Calu3 (cell line): ENCODE measurements around the gene LRMDA. TPM values are rescaled to one million over a fixed set of nuclear protein-coding genes. Genes with fewer than 3 reads are reported as not detected.

ENCODE experiments used
- BruUV-seq: library from RNA; stranded (reverse); fragments of 400-500 nt; replicated peaks from 2 replicates; lab custom pipeline; 2021; lab: Mats Ljungman, UMichigan
- CTCF ChIA-PET: fragments of 300-600 bp; sonication (Branson Sonifier 250); formaldehyde crosslinking; loops from one replicate; lab custom pipeline; 2022; ENCODE audit warnings: antibody characterized with exemption; lab: Charles Lee
- DNase-seq: peaks from one replicate; pipeline ENCODE4 v3.0.0; 2022
- H3K27ac Mint-ChIP-seq: one replicate; pipeline ENCODE4 v1.8.0; 2022; ENCODE audit warnings: mixed read lengths; ENCODE audit not compliant: unreplicated experiment
- H3K27me3 Mint-ChIP-seq: one replicate; pipeline ENCODE4 v1.8.0; 2022; ENCODE audit warnings: mixed read lengths; ENCODE audit not compliant: unreplicated experiment
- H3K36me3 Mint-ChIP-seq: one replicate; pipeline ENCODE4 v1.8.0; 2022; ENCODE audit warnings: mild to moderate bottlenecking, moderate library complexity, mixed read lengths; ENCODE audit not compliant: insufficient read depth, unreplicated experiment
- H3K4me1 Mint-ChIP-seq: one replicate; pipeline ENCODE4 v1.8.0; 2022; ENCODE audit warnings: mild to moderate bottlenecking, low read depth, mixed read lengths; ENCODE audit not compliant: unreplicated experiment
- H3K4me3 Mint-ChIP-seq: one replicate; pipeline ENCODE4 v1.8.0; 2022; ENCODE audit warnings: mild to moderate bottlenecking, low read depth, moderate library complexity, mixed read lengths; ENCODE audit not compliant: unreplicated experiment
- H3K9me3 Mint-ChIP-seq: one replicate; pipeline ENCODE4 v1.8.0; 2022; ENCODE audit warnings: low read depth, mixed read lengths; ENCODE audit not compliant: unreplicated experiment
- intact Hi-C: fragments of 100-400 bp; cut with micrococcal nuclease; formaldehyde crosslinking; loops from one replicate; pipeline ENCODE4 v1.10.0; 2022; ENCODE audit not compliant: unreplicated experiment
- total RNA-seq: library from RNA; stranded (reverse); gene quantifications from 2 replicates; pipeline ENCODE4 v1.2.3, GENCODE V29; 2022
- TF ChIP-seq, protein P1 (sequence below): fragments of 200-600 bp; IDR thresholded peaks from one replicate; pipeline ENCODE4 v1.8.0; 2022; ENCODE audit warnings: antibody characterized with exemption; ENCODE audit not compliant: unreplicated experiment

LRMDA gene
- total RNA-seq, 1 experiment from 2014 or later, result 7.6 TPM

GRCh38 chr10:75773813-75774782 lies 342.7 kb downstream of the LRMDA start:
- TF ChIP-seq, protein P1, sequence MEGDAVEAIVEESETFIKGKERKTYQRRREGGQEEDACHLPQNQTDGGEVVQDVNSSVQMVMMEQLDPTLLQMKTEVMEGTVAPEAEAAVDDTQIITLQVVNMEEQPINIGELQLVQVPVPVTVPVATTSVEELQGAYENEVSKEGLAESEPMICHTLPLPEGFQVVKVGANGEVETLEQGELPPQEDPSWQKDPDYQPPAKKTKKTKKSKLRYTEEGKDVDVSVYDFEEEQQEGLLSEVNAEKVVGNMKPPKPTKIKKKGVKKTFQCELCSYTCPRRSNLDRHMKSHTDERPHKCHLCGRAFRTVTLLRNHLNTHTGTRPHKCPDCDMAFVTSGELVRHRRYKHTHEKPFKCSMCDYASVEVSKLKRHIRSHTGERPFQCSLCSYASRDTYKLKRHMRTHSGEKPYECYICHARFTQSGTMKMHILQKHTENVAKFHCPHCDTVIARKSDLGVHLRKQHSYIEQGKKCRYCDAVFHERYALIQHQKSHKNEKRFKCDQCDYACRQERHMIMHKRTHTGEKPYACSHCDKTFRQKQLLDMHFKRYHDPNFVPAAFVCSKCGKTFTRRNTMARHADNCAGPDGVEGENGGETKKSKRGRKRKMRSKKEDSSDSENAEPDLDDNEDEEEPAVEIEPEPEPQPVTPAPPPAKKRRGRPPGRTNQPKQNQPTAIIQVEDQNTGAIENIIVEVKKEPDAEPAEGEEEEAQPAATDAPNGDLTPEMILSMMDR, result no peak
- Mint-ChIP-seq H3K27ac (no peak overlapping the region), H3K4me1 (peaks cover 12% of the 10 kb centered on the region), H3K4me3 (no peak overlapping the region), H3K27me3 (peaks cover 28% of the 10 kb centered on the region), H3K36me3 (no peaks in the 10 kb centered on the region), H3K9me3 (no peaks in the 10 kb centered on the region)
- CTCF ChIA-PET, result no interaction called here
- no TSS peak for BruUV-seq
- no peak for DNase-seq
- intact Hi-C loops, result loop anchor here (2.0 kb wide), 1 partner anchor 373 kb away; the partner anchor contains the start of gene ZNF503

DNA sequence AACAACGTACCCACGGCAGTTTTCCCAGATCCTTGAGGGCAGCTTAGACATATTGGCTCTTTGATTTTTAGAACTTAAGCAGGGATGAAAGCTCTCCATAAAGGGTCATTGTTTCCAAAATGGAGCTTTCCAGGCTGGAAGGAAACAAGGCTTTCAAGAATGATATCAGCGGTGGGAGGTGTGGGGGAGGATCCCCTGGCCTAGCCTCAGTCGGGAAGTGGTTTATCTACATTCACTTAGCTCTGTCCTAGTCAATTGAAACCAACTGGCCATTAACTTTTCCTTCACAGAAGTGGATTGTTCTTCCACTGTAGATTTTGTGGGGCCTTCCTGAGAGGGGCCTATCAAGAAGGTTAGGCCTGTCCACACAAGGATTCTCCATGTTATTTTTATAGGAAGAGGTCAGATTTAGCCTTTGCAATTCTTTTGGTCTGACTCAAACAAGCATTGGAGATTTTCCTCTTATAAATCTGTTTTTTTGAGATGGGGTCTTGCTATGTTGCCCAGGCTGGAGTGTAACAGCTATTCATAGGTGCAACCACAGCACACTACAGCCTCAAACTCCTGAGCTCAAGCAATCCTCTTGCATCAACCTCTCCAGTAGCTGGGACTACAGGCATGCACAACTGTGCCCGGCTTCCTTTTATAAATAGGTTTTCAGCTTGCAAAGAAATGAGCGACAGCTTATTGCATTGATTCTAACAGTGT lies 343.5 kb downstream of the LRMDA start:
- no peaks in the 10 kb centered on the region for H3K9me3 Mint-ChIP-seq
- intact Hi-C loops, result loop anchor here (2.0 kb wide), 1 partner anchor 374 kb away; the partner anchor contains the start of gene ZNF503
- H3K27me3 Mint-ChIP-seq, result peaks cover 36% of the 10 kb centered on the region
- no peak for DNase-seq
- BruUV-seq, result no TSS peak
- peaks cover 12% of the 10 kb centered on the region for H3K4me1 Mint-ChIP-seq
- no peak overlapping the region for H3K27ac Mint-ChIP-seq
- H3K4me3 Mint-ChIP-seq, result no peak overlapping the region
- no peaks in the 10 kb centered on the region for H3K36me3 Mint-ChIP-seq
- TF ChIP-seq, protein P1, result no peak
- CTCF ChIA-PET, result no interaction called here

DNA sequence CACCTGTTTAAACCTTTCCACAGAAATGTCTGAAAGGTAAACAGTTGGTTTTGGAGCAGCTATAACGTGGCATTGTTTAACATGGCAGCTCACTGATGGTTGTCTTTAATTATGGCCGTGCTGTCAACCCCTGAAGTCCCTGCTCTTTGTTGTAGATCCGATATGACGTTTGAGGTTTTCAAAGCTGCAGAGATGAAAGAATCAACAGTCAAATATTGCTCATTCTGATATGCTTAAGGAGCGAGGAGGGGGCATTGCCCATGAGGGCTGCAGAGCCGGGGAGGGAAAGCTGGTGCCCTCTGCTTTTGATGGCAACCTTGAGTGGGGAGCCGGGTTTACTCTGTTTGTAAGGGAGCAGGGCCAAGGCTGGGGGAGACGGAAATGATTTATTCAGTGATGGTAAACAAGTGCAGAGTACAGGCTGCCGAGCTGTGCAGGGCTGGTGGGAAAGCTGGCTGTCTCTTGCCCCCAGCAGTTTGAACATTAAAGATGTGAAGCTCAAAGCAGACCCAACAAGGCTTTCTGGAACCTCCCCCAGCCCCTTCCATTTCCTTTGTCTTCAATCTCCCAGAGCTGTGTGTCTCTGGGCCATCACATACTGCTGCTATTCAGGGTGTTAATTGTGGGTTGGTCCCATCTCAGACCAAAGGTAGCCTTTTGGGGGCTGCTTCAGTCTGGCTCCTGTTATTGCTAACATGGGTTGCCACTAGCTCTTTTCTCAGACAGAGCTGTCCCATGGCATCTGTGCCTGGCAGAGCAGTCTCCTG lies 345.5 kb downstream of the LRMDA start:
- TF ChIP-seq, protein P1, result no peak
- peaks cover 55% of the 10 kb centered on the region for H3K27me3 Mint-ChIP-seq
- H3K36me3 Mint-ChIP-seq, result no peaks in the 10 kb centered on the region
- no TSS peak for BruUV-seq
- intact Hi-C loops, result no loop called here
- no peak overlapping the region for H3K4me3 Mint-ChIP-seq
- CTCF ChIA-PET, result interaction anchor here (0.6 kb wide), 1 partner anchor 257 kb away, joined by 3 read pairs; no protein-coding TSS in a partner anchor
- H3K9me3 Mint-ChIP-seq, result no peaks in the 10 kb centered on the region
- DNase-seq, result no peak
- peaks cover 2% of the 10 kb centered on the region for H3K4me1 Mint-ChIP-seq
- no peak overlapping the region for H3K27ac Mint-ChIP-seq

GRCh38 chr10:75778665-75779064 lies 347.2 kb downstream of the LRMDA start:
- H3K4me1 Mint-ChIP-seq, result no peaks in the 10 kb centered on the region
- TF ChIP-seq, protein P1, result no peak
- H3K36me3 Mint-ChIP-seq, result no peaks in the 10 kb centered on the region
- no peak for DNase-seq
- no peak overlapping the region for H3K27ac Mint-ChIP-seq
- CTCF ChIA-PET, result no interaction called here
- no peak overlapping the region for H3K4me3 Mint-ChIP-seq
- no TSS peak for BruUV-seq
- intact Hi-C loops, result no loop called here
- H3K9me3 Mint-ChIP-seq, result no peaks in the 10 kb centered on the region
- H3K27me3 Mint-ChIP-seq, result peaks cover 55% of the 10 kb centered on the region
